PFSK-1 (cell line): ENCODE measurements around the gene AMBRA1.

Experiments
- FOXP2 ChIP-seq: optimal IDR thresholded peaks from 2 replicates; pipeline ENCODE3; 2011; ENCODE audit warnings: borderline replicate concordance, control low read depth, inconsistent platforms; ENCODE audit not compliant: insufficient read depth; ENCODE audit errors: extremely low read length, extremely low read depth
- POLR2AphosphoS5 ChIP-seq: IDR thresholded peaks from 2 replicates; pipeline ENCODE4 v1.6.1; 2012; ENCODE audit warnings: low read depth, mild to moderate bottlenecking, control low read depth, low read length, moderate library complexity
- REST ChIP-seq, 2 experiments: IDR thresholded peaks; 2 replicates each; pipeline versions ENCODE4 v1.6.1 to v1.8.0; 2011 to 2012; ENCODE audit warnings: low read depth in 2 of 2, low read length in 2 of 2, control low read depth in 1 of 2, inconsistent platforms in 1 of 2, mild to moderate bottlenecking in 1 of 2, moderate library complexity in 1 of 2; ENCODE audit not compliant: insufficient read depth in 1 of 2
- SIN3A ChIP-seq: IDR thresholded peaks from 2 replicates; pipeline ENCODE4 v1.6.1; 2012; ENCODE audit warnings: mild to moderate bottlenecking, low read length, moderate library complexity, borderline replicate concordance; ENCODE audit not compliant: insufficient read depth
- TAF1 ChIP-seq: IDR thresholded peaks from 2 replicates; pipeline ENCODE4 v1.6.1; 2012; ENCODE audit warnings: low read length, control low read depth, borderline replicate concordance; ENCODE audit not compliant: insufficient read depth

Gene AMBRA1

GRCh38 chr11:46361283-46362155, 232.3 kb downstream of the AMBRA1 start:
- no peak for TF ChIP-seq FOXP2
- TF ChIP-seq SIN3A, result no peak; the same call in 1 of the 2 replicates
- TF ChIP-seq TAF1, result no peak
- TF ChIP-seq POLR2AphosphoS5, result no peak
- no peak for TF ChIP-seq REST (IDR thresholded peaks at IDR 0.05; ENCODE audit: insufficient read depth in 1 of 2, low read depth in 2 of 2, low read length in 2 of 2)

GRCh38 chr11:46360878-46361277, 232.9 kb downstream of the AMBRA1 start:
- no peak for TF ChIP-seq TAF1
- no peak for TF ChIP-seq FOXP2
- no peak for TF ChIP-seq POLR2AphosphoS5
- no peak for TF ChIP-seq REST (IDR thresholded peaks at IDR 0.05; ENCODE audit: insufficient read depth in 1 of 2, low read depth in 2 of 2, low read length in 2 of 2)
- TF ChIP-seq SIN3A, result no peak

GRCh38 chr11:46359953-46360352, 233.9 kb downstream of the AMBRA1 start:
- TF ChIP-seq POLR2AphosphoS5, result no peak
- TF ChIP-seq FOXP2, result no peak
- no peak for TF ChIP-seq TAF1
- no peak for TF ChIP-seq SIN3A
- TF ChIP-seq REST (IDR thresholded peaks at IDR 0.05; ENCODE audit: insufficient read depth in 1 of 2, low read depth in 2 of 2, low read length in 2 of 2), result no peak

GRCh38 chr11:46357483-46357936, 236.3 kb downstream of the AMBRA1 start:
- TF ChIP-seq SIN3A (no peak), FOXP2 (no peak), REST (IDR thresholded peaks at IDR 0.05; ENCODE audit: insufficient read depth in 1 of 2, low read depth in 2 of 2, low read length in 2 of 2) (no peak), TAF1 (no peak), POLR2AphosphoS5 (no peak)

GRCh38 chr11:46356924-46357482, 236.8 kb downstream of the AMBRA1 start:
- TF ChIP-seq REST (IDR thresholded peaks at IDR 0.05; ENCODE audit: insufficient read depth in 1 of 2, low read depth in 2 of 2, low read length in 2 of 2) (no peak), FOXP2 (no peak)
